ENCODE data around the gene ARID5B.

ARID5B gene

DNA sequence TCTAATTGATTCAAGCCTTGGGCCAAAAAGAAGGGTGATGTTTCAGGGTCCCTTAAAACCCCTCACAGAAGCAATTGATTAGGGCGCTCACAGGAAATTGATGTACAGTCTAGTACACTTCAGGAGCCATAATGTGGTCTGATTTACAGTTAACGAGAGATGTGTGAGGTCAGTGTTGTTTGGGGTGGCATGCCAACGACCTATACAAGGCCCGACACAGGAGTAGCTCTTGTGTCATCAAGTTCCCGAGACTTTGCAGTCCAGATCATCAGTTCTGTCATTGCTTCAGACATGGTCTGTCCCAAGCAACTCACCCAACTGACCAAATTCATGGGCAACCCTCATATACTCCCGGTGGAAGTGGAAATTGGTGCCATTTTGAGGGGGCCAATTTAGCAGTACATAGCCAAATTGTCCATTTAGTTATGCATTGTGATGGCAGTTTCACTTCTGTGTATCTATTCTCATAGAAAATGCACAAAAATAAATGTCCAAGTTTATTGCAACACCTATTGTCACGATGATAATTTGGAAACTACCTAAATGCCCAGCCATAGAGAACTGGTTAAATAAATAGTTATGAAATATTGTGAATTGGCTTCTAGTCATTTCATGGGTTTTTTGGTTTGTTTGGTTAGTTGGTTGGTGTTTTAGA is 18.0 kb upstream of the ARID5B start:
- no peak for DNase-seq (ENCODE audit: low read depth in 2 of 2)

DNA sequence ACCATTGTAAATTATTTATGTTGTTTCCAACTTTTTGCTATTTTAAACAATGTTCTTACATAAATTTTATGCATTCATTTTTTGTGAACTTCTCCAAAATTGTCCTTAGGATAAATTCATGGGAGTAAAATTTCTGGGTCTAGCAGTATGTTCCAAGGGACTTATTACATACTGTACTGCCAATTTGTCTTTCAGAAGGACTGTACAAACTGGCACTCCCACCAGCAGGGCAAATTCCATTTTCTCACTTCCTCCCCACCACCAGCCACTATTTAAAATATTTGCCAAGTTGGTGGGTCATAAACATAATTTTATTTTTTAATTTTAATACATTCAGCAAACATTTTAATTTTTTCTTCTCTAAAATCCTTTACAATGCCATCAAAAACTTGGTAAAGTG is 13.7 kb upstream of the ARID5B start:
- no peak for DNase-seq (ENCODE audit: low read depth in 2 of 2)

DNA sequence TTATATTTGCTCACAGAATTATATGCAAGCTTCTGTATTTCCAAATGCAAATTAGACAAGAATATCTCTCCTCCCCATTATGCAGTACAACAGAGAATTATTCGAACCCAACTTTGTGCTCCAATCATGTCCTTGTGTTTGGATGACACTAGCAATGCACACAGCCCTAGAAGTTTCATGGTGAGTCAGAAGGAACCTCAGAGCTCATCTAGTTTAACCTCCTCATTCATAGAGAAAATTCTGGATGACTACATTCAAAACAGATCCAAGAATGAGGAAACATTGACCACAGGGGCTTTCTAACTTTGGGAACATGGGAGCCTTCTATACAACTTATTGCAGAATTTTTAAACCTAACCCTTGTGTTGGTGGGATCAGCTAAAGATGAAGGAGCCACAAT is 12.8 kb upstream of the ARID5B start:
- no peak for DNase-seq (ENCODE audit: low read depth in 2 of 2)

- DNase-seq (ENCODE audit: low read depth in 2 of 2), result no peak
Observed at GRCh38 chr10:61890430-61890829, 11.1 kb upstream of the ARID5B start.

DNA sequence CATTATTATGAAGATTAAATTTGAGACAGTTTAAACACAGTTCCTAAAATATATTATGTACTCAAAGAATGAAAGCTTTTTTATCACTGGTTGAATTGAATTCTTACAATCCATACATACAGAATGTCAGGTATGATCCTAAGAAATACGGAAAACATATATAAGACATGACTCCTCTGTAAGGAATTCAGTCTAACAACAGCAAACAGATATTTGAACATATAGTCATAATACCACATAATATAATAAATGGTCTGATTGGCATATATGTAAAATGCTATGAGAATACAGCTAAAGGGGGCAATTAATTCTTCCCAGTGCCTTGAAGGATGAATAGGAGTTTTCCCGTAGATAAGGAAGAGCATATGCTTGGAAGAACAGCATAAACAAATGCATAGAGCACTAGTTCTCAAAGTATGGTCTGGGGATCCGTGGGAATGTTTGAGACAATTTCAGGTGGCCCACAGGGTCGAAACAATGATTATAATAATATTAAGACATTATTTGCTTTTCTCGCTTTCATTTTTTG is 10.6 kb upstream of the ARID5B start:
- DNase-seq (ENCODE audit: low read depth in 2 of 2), result no peak

GRCh38 chr10:61891906-61892585 is 9.5 kb upstream of the ARID5B start:
- no peak for DNase-seq (ENCODE audit: low read depth in 2 of 2)

GRCh38 chr10:61892961-61893360 is 8.5 kb upstream of the ARID5B start:
- DNase-seq (ENCODE audit: low read depth in 2 of 2), result no peak

- no peak for DNase-seq (ENCODE audit: low read depth in 2 of 2)
Observed at GRCh38 chr10:61894133-61894532, 7.4 kb upstream of the ARID5B start.

DNA sequence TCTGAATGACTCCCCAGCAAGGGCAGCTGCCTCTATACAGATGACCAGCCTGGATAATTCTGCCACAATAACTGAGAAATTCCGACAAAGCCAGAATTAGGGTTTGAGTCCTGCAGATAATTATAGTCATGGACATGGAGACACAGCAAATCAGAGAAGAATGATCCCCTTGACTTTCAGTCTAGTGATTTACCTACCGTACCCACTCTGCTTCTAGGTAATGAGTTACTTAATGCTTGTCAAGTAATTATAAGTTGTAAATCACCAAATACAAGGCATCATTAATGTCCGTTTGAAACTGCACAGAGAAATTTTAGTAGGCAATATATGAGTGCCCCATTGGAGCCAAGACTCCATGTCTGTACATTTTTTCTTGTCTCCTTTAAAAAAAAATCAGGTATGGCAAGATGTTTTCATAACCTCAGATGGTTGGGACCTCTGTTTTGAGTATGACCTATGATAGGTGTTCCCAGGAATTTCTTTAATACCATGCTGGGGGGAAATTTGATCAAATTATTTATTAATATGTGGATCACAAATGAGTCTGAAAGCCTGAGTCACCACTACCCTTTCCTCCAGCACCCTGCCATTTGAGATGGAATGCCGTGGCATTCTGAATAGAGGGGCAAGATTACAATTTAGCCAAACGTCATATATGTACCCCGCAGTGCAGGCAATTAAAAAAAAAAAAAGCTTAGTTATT is 5.5 kb upstream of the ARID5B start:
- no peak for DNase-seq (ENCODE audit: low read depth in 2 of 2)

- peak in 1 of 2 donors; percentile 65 for DNase-seq (ENCODE audit: low read depth in 2 of 2)
Observed at GRCh38 chr10:61896854-61897661, 4.4 kb upstream of the ARID5B start.

DNA sequence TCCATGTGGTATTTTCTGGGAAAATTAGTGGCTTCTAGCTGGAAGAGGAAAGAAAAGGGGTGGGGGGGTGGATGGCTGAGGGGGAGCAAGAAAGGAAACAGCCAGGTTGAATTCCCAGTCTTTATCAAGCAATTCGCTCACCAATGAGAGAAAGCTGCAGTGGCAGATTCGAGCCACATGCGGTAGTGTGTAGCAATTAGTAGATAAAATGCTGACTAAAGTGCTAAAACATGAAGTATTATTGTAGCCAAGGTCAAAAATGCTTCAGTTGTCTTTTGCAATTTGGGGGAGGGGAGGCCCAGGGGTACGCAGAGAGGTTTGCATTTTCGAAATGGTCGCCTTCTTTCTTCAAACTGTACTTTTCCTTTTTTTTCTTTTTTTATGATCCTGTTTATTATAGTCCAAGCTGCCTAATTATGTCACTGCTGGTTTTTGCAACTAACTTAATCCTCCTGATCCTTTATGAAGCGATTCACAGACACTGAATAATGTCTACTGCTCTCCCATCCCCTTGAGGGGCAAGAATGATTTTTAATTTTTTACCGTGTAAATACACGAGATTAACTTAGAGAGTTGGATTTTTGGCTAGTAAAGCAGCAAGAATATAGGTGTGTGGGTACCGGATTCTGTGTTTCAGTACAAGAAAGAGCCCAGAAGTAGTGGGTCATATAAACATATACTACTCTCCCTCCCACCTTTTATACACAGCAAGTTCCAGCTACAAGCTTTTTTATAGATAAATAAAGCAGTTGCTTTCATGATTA is 3.6 kb upstream of the ARID5B start:
- DNase-seq (ENCODE audit: low read depth in 2 of 2), result no peak

DNA sequence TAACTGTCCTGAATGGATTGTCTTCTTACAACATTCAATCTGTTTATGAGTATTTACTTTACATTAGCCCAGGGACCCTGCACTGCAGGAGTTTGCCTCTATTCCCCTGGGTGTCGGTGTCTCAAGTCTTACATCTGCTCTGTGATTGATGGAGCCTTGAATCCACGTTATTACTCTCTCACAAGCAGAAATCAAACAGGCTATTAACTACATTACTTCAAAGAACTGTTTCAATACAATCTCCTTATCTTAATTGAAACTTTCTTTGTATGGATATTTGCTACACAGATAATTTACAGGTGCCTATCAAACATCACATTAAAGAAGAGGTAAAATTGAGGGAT is 3.1 kb upstream of the ARID5B start:
- DNase-seq (ENCODE audit: low read depth in 2 of 2), result no peak

- no peak for DNase-seq (ENCODE audit: low read depth in 2 of 2)
Observed at GRCh38 chr10:61899069-61899531, 2.4 kb upstream of the ARID5B start.

DNA sequence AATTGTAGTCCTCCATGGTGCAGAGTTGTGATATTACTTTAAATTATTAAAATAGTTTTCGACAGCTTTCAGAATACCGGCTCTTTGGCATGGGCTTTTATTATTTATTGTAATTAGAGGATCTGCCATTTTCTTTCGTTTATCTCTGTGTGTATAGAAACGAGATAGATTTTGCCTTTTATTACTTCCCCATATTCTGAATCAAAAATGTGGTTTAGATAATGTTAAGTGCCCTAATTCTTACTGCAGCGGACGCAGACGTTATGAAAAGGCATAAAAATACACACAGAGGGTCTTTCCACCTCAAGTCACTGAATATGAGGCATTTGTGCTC is 1.9 kb upstream of the ARID5B start:
- no peak for DNase-seq (ENCODE audit: low read depth in 2 of 2)

DNA sequence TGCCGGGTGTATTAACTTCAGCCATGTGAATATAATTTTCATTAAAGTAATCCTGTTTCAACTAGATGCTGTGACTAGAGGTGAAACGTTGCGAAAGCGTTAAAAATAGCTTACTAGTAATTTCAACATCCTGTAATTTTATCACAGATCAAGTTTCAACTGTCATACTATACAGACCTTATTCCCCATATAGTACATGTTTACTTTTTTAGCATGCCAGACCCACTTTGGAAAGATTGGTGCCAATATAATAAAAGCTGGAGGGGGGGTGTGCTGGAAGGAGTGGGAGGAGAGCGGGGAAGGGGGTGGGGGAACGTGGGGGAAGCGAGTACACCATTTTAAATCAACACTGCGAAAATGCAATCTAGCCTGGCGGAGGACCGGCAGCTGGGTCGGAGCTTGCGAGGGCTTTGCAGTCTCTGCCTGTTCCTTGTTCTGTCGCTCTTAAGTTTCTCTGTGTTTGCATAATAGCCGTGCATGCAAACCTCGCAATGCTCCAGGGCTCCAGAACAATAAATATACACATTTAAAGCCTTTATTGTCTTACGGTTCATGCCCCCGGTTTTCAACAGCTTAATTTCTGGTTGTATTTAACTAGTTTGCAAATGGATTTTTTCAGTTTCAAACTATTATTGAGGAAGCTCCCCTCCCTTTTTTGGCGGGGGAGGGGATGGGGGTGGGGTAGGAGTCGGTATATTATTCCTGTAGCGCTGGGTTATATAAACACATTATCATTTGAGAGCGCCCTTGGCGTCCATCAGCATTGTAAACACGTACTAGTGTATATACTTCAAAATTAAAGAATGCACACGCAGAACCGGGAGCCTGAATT is 1.3 kb upstream of the ARID5B start:
- peak; percentile 38 to 40 for DNase-seq (ENCODE audit: low read depth in 2 of 2)

DNA sequence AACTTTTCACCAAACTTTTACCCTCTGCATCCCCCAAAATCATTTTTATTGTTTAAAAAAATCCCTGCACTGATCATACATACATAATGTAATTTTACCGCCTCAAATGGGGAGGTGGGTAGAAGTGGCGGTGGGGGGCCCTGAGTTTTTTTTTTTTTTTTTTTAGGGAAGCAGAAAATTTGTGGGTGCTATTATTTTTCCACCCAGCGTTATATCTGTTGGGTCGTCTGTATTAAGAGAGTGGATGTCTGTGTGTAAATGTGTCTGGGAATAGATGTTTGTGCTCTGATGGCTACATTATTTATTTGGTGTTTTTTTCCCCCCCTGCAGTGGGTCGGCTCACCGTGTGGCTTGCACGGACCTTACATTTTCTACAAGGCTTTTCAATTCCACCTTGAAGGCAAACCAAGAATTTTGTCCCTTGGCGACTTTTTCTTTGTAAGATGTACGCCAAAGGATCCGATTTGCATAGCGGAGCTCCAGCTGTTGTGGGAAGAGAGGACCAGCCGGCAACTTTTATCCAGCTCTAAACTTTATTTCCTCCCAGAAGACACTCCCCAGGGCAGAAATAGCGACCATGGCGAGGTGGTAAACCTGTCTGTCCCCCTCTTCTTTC is 438 bp downstream of the ARID5B start:
- DNase-seq (ENCODE audit: low read depth in 2 of 2), result no peak

GRCh38 chr10:61902445-61903220 is 1.1 kb downstream of the ARID5B start:
- peak; percentile 40 to 57 for DNase-seq (ENCODE audit: low read depth in 2 of 2)

DNA sequence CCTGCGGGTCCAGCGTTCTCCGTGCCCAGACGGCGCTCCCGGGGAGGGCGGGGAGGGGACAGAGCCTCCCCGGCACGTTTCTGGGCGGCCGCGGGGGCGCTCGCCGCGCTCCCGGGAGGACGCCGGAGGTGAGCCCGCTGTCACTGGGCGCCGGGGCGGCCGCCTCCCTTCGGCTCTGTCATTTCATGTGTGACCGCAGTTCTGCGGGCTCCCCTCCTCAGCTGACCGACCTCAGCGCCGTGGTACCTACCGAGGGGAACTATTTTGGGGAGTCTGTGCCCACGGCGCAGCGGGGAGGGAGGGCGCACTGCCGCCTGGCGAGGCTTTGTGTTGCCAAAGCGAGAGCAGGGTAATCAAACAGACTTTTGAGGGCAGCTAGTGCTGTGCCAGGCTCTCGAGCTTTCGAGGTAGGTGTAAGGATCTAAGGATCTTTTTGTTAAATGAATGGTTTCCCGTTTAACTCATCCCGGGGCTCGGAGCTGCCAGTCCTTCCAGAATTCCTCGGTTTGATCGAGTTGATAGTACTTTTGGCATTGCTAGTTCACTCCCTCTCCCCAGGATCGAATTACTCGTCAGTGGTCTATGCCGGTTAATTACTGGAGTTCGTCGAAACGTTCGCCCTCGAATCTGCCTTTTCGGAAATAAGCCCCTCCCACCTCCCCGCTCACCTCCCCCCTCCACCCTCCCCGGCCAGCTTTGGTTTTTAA is 1.9 kb downstream of the ARID5B start:
- peak; percentile 47 to 48 for DNase-seq (ENCODE audit: low read depth in 2 of 2)

DNA sequence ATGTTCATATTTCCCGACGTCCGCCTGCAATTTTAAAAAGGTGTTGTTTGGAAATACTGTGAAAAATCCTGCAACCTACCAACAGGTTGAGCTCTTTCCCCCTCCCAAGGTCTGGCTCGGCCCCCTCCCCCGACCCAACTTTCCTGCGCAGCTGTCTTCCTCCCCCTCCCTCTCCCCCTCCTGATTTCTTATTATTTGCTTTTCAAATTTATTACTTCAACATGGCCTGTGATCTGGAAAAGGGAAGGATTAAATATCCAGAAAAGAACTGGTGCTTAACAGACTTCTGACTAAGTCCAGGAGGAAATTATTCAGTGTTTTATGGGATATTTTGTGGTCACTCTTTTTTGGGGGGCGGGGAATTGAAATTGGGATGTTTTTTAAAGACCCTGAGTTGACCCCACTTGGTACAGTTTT is 2.4 kb downstream of the ARID5B start:
- no peak for DNase-seq (ENCODE audit: low read depth in 2 of 2)

Measured in activated CD4-positive, alpha-beta T cell treated with anti-CD3 and anti-CD28 coated beads for 24 hours (primary cell).